Endothelial cell (in vitro differentiated cells): Measurements from ENCODE around the gene CCDC92B. TPM values are rescaled to one million over a fixed set of nuclear protein-coding genes. Genes with fewer than 3 reads are reported as not detected.

Experiments
- DNase-seq: peaks from one replicate; pipeline ENCODE4 v3.0.0; 2021; ENCODE audit warnings: low spot score
- H3K27ac Mint-ChIP-seq: one replicate; pipeline ENCODE4 v1.8.0; 2021; ENCODE audit warnings: mixed read lengths, inconsistent platforms; ENCODE audit not compliant: unreplicated experiment
- H3K27me3 Mint-ChIP-seq: one replicate; pipeline ENCODE4 v1.8.0; 2021; ENCODE audit warnings: mild to moderate bottlenecking, moderate library complexity, mixed read lengths, inconsistent platforms; ENCODE audit not compliant: unreplicated experiment
- H3K36me3 Mint-ChIP-seq: one replicate; pipeline ENCODE4 v1.8.0; 2021; ENCODE audit warnings: mild to moderate bottlenecking, low read depth, mixed read lengths, inconsistent platforms; ENCODE audit not compliant: unreplicated experiment
- H3K4me1 Mint-ChIP-seq: one replicate; pipeline ENCODE4 v1.8.0; 2021; ENCODE audit warnings: mild to moderate bottlenecking, mixed read lengths, inconsistent platforms; ENCODE audit not compliant: unreplicated experiment
- H3K4me3 Mint-ChIP-seq: one replicate; pipeline ENCODE4 v1.8.0; 2021; ENCODE audit warnings: mild to moderate bottlenecking, mixed read lengths, inconsistent platforms; ENCODE audit not compliant: unreplicated experiment
- H3K9me3 Mint-ChIP-seq: one replicate; pipeline ENCODE4 v1.8.0; 2021; ENCODE audit warnings: mixed read lengths, inconsistent platforms; ENCODE audit not compliant: unreplicated experiment
- total RNA-seq: library from RNA; stranded (reverse); fragmentation: NEBNext Ultra II Directional; extraction: Animal tissue kit (Norgen Biotek cat#: 25700); gene quantifications from one replicate; pipeline ENCODE4 v1.2.1, GENCODE V29; 2021; ENCODE audit not compliant: unreplicated experiment
- TF ChIP-seq, protein P1 (sequence below): fragments of 200-600 bp; sonication (generic); IDR thresholded peaks from one replicate; pipeline ENCODE4 v1.5.0; 2021; ENCODE audit warnings: antibody characterized with exemption; ENCODE audit not compliant: unreplicated experiment

CCDC92B gene
- total RNA-seq, 1 donor from 2014 or later: 1.9 TPM

DNA sequence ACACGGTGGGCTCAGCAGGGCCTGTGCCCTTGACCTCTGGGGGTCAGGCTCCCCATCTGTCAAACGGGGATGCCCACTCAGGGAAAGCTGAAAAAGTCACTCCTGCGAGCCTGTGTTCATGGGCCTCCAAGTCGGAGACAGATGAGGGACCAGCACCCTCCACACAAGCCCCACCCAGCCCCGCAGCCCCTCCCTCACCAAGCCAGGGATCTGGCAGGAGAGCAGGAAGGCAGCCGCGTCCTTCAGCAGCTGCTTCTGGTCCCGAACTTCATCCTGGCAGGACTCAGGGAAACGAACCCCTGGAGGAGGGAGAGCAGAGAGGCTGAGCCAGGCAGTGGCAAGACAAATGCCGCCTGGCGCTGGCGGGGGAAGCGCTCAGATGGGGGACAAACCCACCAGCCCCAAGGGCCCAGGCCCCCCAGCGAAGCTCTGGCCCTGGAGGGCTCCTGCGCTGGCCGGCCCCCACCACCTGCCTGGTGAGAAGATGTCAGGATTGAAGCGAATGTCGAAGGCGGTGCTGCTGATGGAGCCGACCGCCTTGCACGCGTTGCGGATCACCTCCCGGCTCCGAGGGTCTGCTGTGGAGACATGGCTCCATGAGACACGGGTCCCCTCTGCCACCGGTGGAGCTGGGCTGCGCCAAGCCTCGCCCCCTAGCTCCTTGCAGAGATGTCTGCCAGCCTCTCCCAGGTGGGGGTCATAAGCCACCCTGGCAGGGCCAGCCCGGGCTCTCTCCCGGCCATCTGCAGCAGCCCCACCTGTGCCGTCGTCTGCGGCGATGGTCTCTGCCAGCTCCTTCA is 53.3 kb downstream of the CCDC92B start:
- Mint-ChIP-seq H3K36me3 (peaks cover 6% of the 10 kb centered on the region), H3K27me3 (peaks cover 2% of the 10 kb centered on the region)

DNA sequence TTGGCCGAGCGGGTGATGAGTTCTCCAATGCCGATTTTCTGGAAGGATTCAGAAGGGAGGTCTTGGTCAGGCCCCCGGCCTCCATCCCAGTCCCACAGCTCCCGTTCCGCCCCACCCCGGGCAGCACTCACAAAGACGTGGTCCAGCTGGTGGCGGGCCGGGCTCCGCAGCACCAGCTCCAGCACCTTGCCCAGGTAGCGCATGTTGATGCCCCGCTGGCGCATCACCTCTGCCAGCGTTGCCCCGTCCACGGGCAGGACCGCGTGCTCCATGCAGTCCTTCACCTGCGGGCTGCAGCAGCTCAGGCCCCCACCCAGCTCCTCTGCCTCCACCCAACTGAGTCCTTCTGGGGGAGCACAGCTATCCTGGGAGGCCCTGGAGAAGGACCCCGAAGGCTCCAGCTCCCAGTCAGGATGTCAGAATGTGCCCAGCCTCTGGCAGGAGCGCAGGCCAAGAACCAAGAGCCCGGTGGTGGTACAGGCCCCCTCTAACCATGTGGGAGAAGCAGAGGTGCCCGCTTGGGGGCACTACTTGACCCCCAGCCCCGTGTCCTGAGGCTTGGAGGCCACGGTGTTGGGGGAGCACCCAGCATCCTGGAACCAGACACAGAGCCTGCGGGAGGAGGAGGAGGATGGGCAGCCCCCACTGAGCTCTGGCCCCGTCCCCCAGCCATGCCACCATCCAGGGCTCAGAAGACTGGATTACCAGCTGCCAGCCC is 54.0 kb downstream of the CCDC92B start:
- H3K9me3 Mint-ChIP-seq: no peaks in the 10 kb centered on the region
- H3K4me1 Mint-ChIP-seq: no peaks in the 10 kb centered on the region
- H3K36me3 Mint-ChIP-seq: peaks cover 6% of the 10 kb centered on the region
- peaks cover 2% of the 10 kb centered on the region for H3K27me3 Mint-ChIP-seq
- H3K4me3 Mint-ChIP-seq: no peak overlapping the region
- no peak overlapping the region for H3K27ac Mint-ChIP-seq
- TF ChIP-seq, protein P1, sequence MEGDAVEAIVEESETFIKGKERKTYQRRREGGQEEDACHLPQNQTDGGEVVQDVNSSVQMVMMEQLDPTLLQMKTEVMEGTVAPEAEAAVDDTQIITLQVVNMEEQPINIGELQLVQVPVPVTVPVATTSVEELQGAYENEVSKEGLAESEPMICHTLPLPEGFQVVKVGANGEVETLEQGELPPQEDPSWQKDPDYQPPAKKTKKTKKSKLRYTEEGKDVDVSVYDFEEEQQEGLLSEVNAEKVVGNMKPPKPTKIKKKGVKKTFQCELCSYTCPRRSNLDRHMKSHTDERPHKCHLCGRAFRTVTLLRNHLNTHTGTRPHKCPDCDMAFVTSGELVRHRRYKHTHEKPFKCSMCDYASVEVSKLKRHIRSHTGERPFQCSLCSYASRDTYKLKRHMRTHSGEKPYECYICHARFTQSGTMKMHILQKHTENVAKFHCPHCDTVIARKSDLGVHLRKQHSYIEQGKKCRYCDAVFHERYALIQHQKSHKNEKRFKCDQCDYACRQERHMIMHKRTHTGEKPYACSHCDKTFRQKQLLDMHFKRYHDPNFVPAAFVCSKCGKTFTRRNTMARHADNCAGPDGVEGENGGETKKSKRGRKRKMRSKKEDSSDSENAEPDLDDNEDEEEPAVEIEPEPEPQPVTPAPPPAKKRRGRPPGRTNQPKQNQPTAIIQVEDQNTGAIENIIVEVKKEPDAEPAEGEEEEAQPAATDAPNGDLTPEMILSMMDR: no peak
- no peak for DNase-seq

More for the DNA sequence above, 53.3 kb downstream of the CCDC92B start:
- TF ChIP-seq, protein P1: no peak
- no peaks in the 10 kb centered on the region for H3K9me3 Mint-ChIP-seq
- no peak overlapping the region for H3K27ac Mint-ChIP-seq
- H3K4me3 Mint-ChIP-seq: no peak overlapping the region
- DNase-seq: no peak
- H3K4me1 Mint-ChIP-seq: no peaks in the 10 kb centered on the region

DNA sequence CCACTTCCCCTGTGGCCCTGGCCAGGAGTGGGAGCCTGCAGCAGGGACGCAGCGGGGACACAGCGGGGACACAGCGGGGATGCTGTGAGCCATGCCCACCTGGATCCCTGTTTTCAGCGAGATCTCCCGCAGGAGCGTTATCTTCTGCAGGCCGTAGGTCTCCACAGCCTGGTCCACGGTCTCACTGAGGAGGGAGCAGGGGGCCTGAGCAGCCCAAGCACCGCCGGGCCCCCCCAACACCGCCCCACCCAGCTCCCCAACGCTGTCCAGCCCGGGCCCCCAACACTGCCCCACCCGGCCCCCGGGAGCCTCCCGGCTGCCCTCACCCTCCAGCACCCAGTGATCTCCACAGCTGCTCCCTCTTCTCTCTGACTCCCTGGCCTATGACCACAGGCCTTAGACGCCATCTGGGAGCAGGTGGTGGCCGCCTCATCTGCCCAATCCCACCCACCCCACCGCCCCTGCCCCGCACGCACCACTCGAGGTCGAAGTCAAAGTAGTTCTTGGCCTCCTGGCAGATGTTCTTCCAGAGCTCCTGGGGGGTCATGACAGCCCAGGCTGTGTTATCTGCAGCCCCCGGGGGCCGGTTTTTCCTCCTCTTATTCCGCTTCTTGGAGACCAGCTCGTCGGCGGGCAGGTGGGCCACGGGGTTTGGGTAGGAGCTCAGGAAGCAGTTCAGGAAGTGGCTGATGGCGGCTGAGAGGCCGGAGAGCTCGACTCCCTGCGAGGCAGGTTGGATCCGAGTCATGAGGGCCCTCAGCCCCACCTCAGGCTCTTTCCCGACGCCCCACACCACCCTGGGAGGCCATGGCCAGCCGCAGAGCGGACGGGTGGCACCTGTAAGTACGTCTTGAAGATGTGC is 54.8 kb downstream of the CCDC92B start:
- no peak for DNase-seq
- Mint-ChIP-seq H3K27ac (no peak overlapping the region), H3K4me1 (no peaks in the 10 kb centered on the region), H3K4me3 (no peak overlapping the region), H3K36me3 (peaks cover 3% of the 10 kb centered on the region), H3K27me3 (peaks cover 2% of the 10 kb centered on the region), H3K9me3 (no peaks in the 10 kb centered on the region)
- TF ChIP-seq, protein P1: no peak

DNA sequence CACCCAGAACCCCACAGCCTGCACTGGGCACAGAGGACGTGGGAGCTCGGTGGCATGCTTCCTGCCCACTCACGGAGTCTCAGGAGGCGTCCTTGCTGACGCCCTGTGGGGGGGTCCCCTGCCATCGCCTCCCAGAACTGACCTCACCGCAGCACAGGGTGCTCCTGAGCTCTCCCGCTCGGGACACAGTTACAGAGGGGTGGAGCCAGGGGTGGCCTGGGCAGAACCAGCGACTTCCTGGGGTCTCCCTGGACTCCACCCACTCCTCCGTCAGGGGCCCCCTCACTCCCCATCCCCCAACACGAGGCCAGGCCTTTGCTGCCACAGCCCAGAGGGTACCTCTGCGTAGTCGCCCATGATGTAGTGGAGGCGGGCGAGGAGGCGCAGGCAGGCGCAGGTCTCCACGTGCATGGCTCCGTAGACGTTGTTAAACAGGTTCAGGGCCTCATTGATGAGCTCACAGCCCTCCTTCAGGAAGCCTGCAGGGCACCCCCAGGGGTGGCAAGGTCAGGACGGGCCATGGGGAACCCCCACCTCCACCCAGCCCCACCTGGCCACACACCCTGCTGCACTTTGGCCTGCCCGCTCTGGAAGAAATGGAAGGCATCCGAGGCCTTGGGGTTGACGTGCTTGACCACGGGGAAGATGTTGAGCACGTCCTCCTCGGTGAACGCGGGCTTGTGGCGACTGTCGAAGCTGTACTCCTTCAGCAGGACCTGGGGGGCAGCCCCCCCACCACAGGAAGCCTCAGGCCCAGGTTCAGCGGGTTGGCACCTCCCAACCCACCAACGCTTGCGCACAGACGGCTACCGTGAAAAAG is 55.7 kb downstream of the CCDC92B start:
- no peak overlapping the region for H3K27ac Mint-ChIP-seq

More for the DNA sequence above, 55.7 kb downstream of the CCDC92B start:
- Mint-ChIP-seq H3K4me1 (peaks cover 3% of the 10 kb centered on the region), H3K9me3 (no peaks in the 10 kb centered on the region), H3K36me3 (peaks cover 8% of the 10 kb centered on the region), H3K27me3 (peaks cover 4% of the 10 kb centered on the region), H3K4me3 (no peak overlapping the region)
- TF ChIP-seq, protein P1: no peak
- DNase-seq: no peak
